Activated naive CD4-positive, alpha-beta T cell treated with anti-CD3 and anti-CD28 coated beads for 36 hours (primary cell): ENCODE measurements around the gene PUM1. TPM values are rescaled to one million over a fixed set of nuclear protein-coding genes. Genes with fewer than 3 reads are reported as not detected.
"Not testable (repeated sequence)": the region's sequence is repeated elsewhere in the genome, so short reads cannot be mapped to it uniquely, and the experiment has no call there.

Experiments
- CTCF ChIA-PET: fragments of 350-600 bp; sonication (Branson Sonifier 250); formaldehyde crosslinking; loops from one replicate; lab custom pipeline; 2021; ENCODE audit warnings: antibody characterized with exemption; lab: Charles Lee
- DNase-seq: peaks from one replicate; pipeline ENCODE4 v3.0.0-alpha.2; 2020
- H3K27ac Mint-ChIP-seq: one replicate; pipeline ENCODE4 v1.8.0; 2021; ENCODE audit warnings: mild to moderate bottlenecking, mixed read lengths
- H3K27me3 Mint-ChIP-seq: one replicate; pipeline ENCODE4 v1.8.0; 2021; ENCODE audit warnings: low read depth, mixed read lengths
- H3K36me3 Mint-ChIP-seq: one replicate; pipeline ENCODE4 v1.8.0; 2021; ENCODE audit warnings: low read depth, mixed read lengths
- H3K4me1 Mint-ChIP-seq: one replicate; pipeline ENCODE4 v1.8.0; 2021; ENCODE audit warnings: low read depth, mixed read lengths
- H3K4me3 Mint-ChIP-seq: one replicate; pipeline ENCODE4 v1.8.0; 2021; ENCODE audit warnings: mild to moderate bottlenecking, moderate library complexity, mixed read lengths
- H3K9me3 Mint-ChIP-seq: one replicate; pipeline ENCODE4 v1.8.0; 2021; ENCODE audit warnings: mixed read lengths
- intact Hi-C: fragments of 100-400 bp; cut with micrococcal nuclease; formaldehyde crosslinking; loops from one replicate; pipeline ENCODE4 v1.15.1; 2023
- total RNA-seq, 2 experiments: library from RNA; stranded (reverse); gene quantifications; one replicate each; pipeline ENCODE4 v1.2.3, GENCODE V29; 2021

PUM1 gene
- total RNA-seq, 2 experiments from 2014 or later = 84.9 to 89.7 TPM

- Mint-ChIP-seq H3K4me3 (no peak overlapping the region), H3K4me1 (peaks cover 17% of the 10 kb centered on the region), H3K9me3 (no peaks in the 10 kb centered on the region), H3K27me3 (no peaks in the 10 kb centered on the region), H3K36me3 (peaks cover 50% of the 10 kb centered on the region), H3K27ac (peak overlapping the region; percentile 46)
- CTCF ChIA-PET = interaction anchor here (0.6 to 1.2 kb wide), 2 partner anchors 12 to 149 kb away, joined by 4 to 5 read pairs; no protein-coding TSS in a partner anchor
- no peak for DNase-seq
- intact Hi-C loops = no loop called here
Observed at GRCh38 chr1:30948278-30948677, 117.2 kb downstream of the PUM1 start.

DNA sequence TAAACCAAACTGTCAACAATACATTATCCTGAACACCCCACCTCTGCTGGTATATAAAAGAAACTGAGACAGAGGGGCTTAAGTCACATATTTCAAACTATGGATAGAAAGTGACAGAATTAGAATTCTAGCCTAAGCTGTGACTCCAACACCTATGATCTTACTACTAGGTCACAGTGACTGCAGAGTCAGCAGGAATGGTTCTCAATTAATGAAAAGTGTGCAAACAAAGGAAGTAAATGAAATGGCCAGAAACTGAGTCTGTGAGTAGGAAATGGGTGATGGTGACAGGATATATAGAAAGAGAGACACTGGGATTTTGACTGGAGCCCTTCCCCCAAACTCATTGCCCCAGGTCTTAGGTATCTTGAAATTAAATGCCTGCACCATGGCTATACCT lies 118.3 kb downstream of the PUM1 start:
- no peaks in the 10 kb centered on the region for H3K9me3 Mint-ChIP-seq
- H3K4me3 Mint-ChIP-seq = no peak overlapping the region
- CTCF ChIA-PET = interaction anchor here (1.8 kb wide), 1 partner anchor 18 kb away, joined by 9 read pairs; no protein-coding TSS in a partner anchor
- no peaks in the 10 kb centered on the region for H3K27me3 Mint-ChIP-seq
- peaks cover 11% of the 10 kb centered on the region for H3K4me1 Mint-ChIP-seq
- intact Hi-C loops = no loop called here
- peaks cover 44% of the 10 kb centered on the region for H3K36me3 Mint-ChIP-seq
- no peak for DNase-seq
- H3K27ac Mint-ChIP-seq = no peak overlapping the region

DNA sequence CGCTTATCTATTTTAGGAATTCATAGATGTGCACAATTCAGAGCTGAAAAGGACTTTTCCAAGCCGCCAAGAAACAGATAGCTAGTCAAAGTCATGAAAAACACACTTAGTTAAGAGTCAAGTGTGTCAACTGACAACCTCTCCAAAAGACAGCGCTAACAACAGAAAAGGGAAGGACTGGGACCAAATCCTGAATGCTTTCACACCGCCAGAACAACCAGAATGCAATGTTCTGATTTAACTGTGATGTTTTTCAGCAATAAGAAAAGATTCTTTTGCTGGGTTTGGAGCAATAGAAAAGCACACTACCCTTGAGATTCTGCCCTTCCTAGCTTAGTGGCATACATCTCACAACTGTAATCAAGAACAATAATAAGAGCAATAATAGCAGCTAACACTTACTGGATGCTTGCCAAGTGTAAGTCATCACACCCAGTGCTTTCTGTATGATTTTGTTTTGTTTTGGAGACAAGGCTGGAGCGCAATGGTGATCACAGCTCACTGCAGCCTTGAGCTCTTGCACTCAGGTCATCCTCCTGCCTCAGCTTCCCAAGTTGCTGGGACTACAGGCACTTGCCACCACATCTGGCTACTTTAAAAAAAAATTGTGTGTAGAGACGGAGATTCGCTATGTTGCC lies 123.1 kb downstream of the PUM1 start:
- intact Hi-C loops = no loop called here
- Mint-ChIP-seq H3K27me3 (no peaks in the 10 kb centered on the region), H3K4me1 (no peaks in the 10 kb centered on the region), H3K27ac (peak overlapping the region; percentile 36), H3K9me3 (no peaks in the 10 kb centered on the region), H3K4me3 (no peak overlapping the region), H3K36me3 (peaks cover 31% of the 10 kb centered on the region)
- no peak for DNase-seq
- CTCF ChIA-PET = interaction anchor here (0.5 to 1.1 kb wide), 5 partner anchors 9 to 214 kb away, joined by 3 to 5 read pairs (median 4); no protein-coding TSS in a partner anchor

- peaks cover 39% of the 10 kb centered on the region for H3K36me3 Mint-ChIP-seq
- no peaks in the 10 kb centered on the region for H3K27me3 Mint-ChIP-seq
- no peaks in the 10 kb centered on the region for H3K4me1 Mint-ChIP-seq
- H3K4me3 Mint-ChIP-seq = no peak overlapping the region
- no peak overlapping the region for H3K27ac Mint-ChIP-seq
- H3K9me3 Mint-ChIP-seq = no peaks in the 10 kb centered on the region
- intact Hi-C loops = no loop called here
- no peak for DNase-seq
- CTCF ChIA-PET = no interaction called here
Observed at GRCh38 chr1:30940541-30940940, 125.0 kb downstream of the PUM1 start.

GRCh38 chr1:30936541-30937171 lies 128.9 kb downstream of the PUM1 start:
- CTCF ChIA-PET = no interaction called here
- H3K27ac Mint-ChIP-seq = peak overlapping the region; percentile 47
- intact Hi-C loops = no loop called here
- H3K9me3 Mint-ChIP-seq = no peaks in the 10 kb centered on the region
- no peaks in the 10 kb centered on the region for H3K4me1 Mint-ChIP-seq
- H3K4me3 Mint-ChIP-seq = no peak overlapping the region
- no peaks in the 10 kb centered on the region for H3K27me3 Mint-ChIP-seq
- H3K36me3 Mint-ChIP-seq = peaks cover 32% of the 10 kb centered on the region
- DNase-seq = no peak

GRCh38 chr1:30935758-30936157 lies 129.8 kb downstream of the PUM1 start:
- H3K9me3 Mint-ChIP-seq, CTCF ChIA-PET, DNase-seq, H3K4me1 Mint-ChIP-seq, H3K4me3 Mint-ChIP-seq, intact Hi-C loops, H3K27ac Mint-ChIP-seq, H3K27me3 Mint-ChIP-seq: not testable (repeated sequence)
- H3K36me3 Mint-ChIP-seq = peaks cover 27% of the 10 kb centered on the region

GRCh38 chr1:30934613-30935012 lies 130.9 kb downstream of the PUM1 start:
- CTCF ChIA-PET = interaction anchor here (2.4 kb wide), 1 partner anchor 133 kb away, joined by 12 read pairs; no protein-coding TSS in a partner anchor
- Mint-ChIP-seq H3K4me1 (no peaks in the 10 kb centered on the region), H3K4me3 (no peak overlapping the region), H3K36me3 (peaks cover 26% of the 10 kb centered on the region), H3K27ac (peak overlapping the region; percentile 81), H3K27me3 (no peaks in the 10 kb centered on the region), H3K9me3 (no peaks in the 10 kb centered on the region)
- intact Hi-C loops = no loop called here
- no peak for DNase-seq

GRCh38 chr1:30933874-30934252 lies 131.7 kb downstream of the PUM1 start:
- Mint-ChIP-seq H3K36me3 (peaks cover 21% of the 10 kb centered on the region), H3K4me1 (no peaks in the 10 kb centered on the region), H3K27ac (peak overlapping the region; percentile 81), H3K27me3 (no peaks in the 10 kb centered on the region), H3K9me3 (no peaks in the 10 kb centered on the region), H3K4me3 (no peak overlapping the region)
- intact Hi-C loops = no loop called here
- CTCF ChIA-PET = interaction anchor here (0.7 to 2.4 kb wide), 4 partner anchors 9 to 132 kb away, joined by 3 to 12 read pairs (median 4); no protein-coding TSS in a partner anchor
- DNase-seq = no peak

- Mint-ChIP-seq H3K4me3 (no peak overlapping the region), H3K27me3 (no peaks in the 10 kb centered on the region), H3K36me3 (peaks cover 8% of the 10 kb centered on the region), H3K27ac (peak overlapping the region; percentile 21), H3K9me3 (no peaks in the 10 kb centered on the region), H3K4me1 (no peaks in the 10 kb centered on the region)
- intact Hi-C loops = no loop called here
- no peak for DNase-seq
- CTCF ChIA-PET = interaction anchor here (0.9 to 3.7 kb wide), 2 partner anchors 129 to 144 kb away, joined by 3 to 35 read pairs; no protein-coding TSS in a partner anchor
Observed at GRCh38 chr1:30930631-30931173, 134.8 kb downstream of the PUM1 start.

GRCh38 chr1:30929944-30930525 lies 135.5 kb downstream of the PUM1 start:
- no peak for DNase-seq
- Mint-ChIP-seq H3K4me3 (no peak overlapping the region), H3K27me3 (no peaks in the 10 kb centered on the region), H3K4me1 (no peaks in the 10 kb centered on the region), H3K27ac (no peak overlapping the region), H3K36me3 (peaks cover 8% of the 10 kb centered on the region), H3K9me3 (no peaks in the 10 kb centered on the region)
- CTCF ChIA-PET = interaction anchor here (2.3 to 3.7 kb wide), 3 partner anchors 126 to 147 kb away, joined by 8 to 35 read pairs (median 10); no protein-coding TSS in a partner anchor
- intact Hi-C loops = loop anchor here (1.0 to 5.0 kb wide), 3 partner anchors 129 to 208 kb away; partner anchors contain the start of gene MATN1

GRCh38 chr1:30929135-30929889 lies 136.2 kb downstream of the PUM1 start:
- CTCF ChIA-PET = interaction anchor here (0.6 to 3.7 kb wide), 19 partner anchors 10 to 844 kb away, joined by 3 to 35 read pairs (median 5); no protein-coding TSS in a partner anchor
- H3K27ac Mint-ChIP-seq = no peak overlapping the region
- intact Hi-C loops = loop anchor here (1.0 to 5.0 kb wide), 3 partner anchors 128 to 207 kb away; partner anchors contain the start of gene MATN1
- no peaks in the 10 kb centered on the region for H3K27me3 Mint-ChIP-seq
- H3K4me3 Mint-ChIP-seq = no peak overlapping the region
- H3K4me1 Mint-ChIP-seq = no peaks in the 10 kb centered on the region
- peaks cover 3% of the 10 kb centered on the region for H3K36me3 Mint-ChIP-seq
- DNase-seq = peak; percentile 74
- no peaks in the 10 kb centered on the region for H3K9me3 Mint-ChIP-seq
